Body of pancreas (tissue), 4 donors: ENCODE measurements around the gene VRK3. TPM values are rescaled to one million over a fixed set of nuclear protein-coding genes. Genes with fewer than 3 reads are reported as not detected.

Source experiments
- ATAC-seq: fragments of 150-250 bp; one replicate; pipeline ENCODE4 v1.9.1; 2016
- DNase-seq, 4 donors: peaks; one replicate each; pipeline ENCODE4 v3.0.0-alpha.2; 2019
- H3K27ac ChIP-seq, 4 donors: fragments of 200-600 bp; sonication (generic); 1 replicate in 3 of 4; 2 replicates in 1 of 4; pipeline versions ENCODE4 v1.5.1 to v1.6.1; 2016 to 2019; ENCODE audit warnings: mild to moderate bottlenecking in 1 of 4, mixed read lengths in 1 of 4, moderate library complexity in 1 of 4
- H3K27me3 ChIP-seq, 2 donors: fragments of 200-600 bp; sonication (generic); one replicate each; pipeline ENCODE4 v1.6.0; 2016; ENCODE audit warnings: mild to moderate bottlenecking in 1 of 2
- H3K36me3 ChIP-seq, 2 donors: fragments of 200-600 bp; sonication (generic); replicated peaks in 1 of 2; 2 replicates each; pipeline ENCODE4 v1.5.1; 2016; ENCODE audit warnings: low read depth in 2 of 2; ENCODE audit not compliant: insufficient read depth in 1 of 2
- H3K4me1 ChIP-seq: fragments of 200-600 bp; sonication (generic); one replicate; pipeline ENCODE4 v1.6.0; 2016
- H3K4me3 ChIP-seq, 2 donors: fragments of 200-600 bp; sonication (generic); 1 replicate in 1 of 2; 2 replicates in 1 of 2; pipeline ENCODE4 v1.5.1; 2016 to 2019
- H3K9me3 ChIP-seq, 3 donors: fragments of 200-600 bp; sonication (generic); 1 replicate in 2 of 3; 2 replicates in 1 of 3; pipeline ENCODE4 v1.5.1; 2016
- POLR2A ChIP-seq, 3 donors: fragments of 450-650 bp; IDR thresholded peaks; one replicate each; pipeline ENCODE4 v1.6.1; 2016; ENCODE audit warnings: antibody characterized with exemption in 3 of 3, mild to moderate bottlenecking in 2 of 3
- WGBS, 2 donors: methylation state at CpG; one replicate each; pipeline ENCODE4 v1.1.5; 2017; 5-methylcytosine and 5-hydroxymethylcytosine counted together
- intact Hi-C: fragments of 100-400 bp; cut with DNase I; formaldehyde crosslinking; loops from one replicate; pipeline ENCODE4 v1.15.1; 2023
- total RNA-seq, 2 donors: library from RNA; depleted of rRNA; stranded (reverse); fragments of >200 nt; gene quantifications; one replicate each; pipeline ENCODE4 v1.1.0, GENCODE V29; 2016
- TF ChIP-seq, protein P1 (sequence below), 7 experiments: fragments of 450-650 bp in 4 of 7; fragments of 200-600 bp in 3 of 7; sonication (generic) in 3 of 7; IDR thresholded peaks; one replicate each; pipeline ENCODE4 v1.5.1; 2016 to 2019; ENCODE audit warnings: antibody characterized with exemption in 7 of 7

The VRK3 gene
- total RNA-seq, 2 donors from 2014 or later, result 32.7 to 33.3 TPM

DNA sequence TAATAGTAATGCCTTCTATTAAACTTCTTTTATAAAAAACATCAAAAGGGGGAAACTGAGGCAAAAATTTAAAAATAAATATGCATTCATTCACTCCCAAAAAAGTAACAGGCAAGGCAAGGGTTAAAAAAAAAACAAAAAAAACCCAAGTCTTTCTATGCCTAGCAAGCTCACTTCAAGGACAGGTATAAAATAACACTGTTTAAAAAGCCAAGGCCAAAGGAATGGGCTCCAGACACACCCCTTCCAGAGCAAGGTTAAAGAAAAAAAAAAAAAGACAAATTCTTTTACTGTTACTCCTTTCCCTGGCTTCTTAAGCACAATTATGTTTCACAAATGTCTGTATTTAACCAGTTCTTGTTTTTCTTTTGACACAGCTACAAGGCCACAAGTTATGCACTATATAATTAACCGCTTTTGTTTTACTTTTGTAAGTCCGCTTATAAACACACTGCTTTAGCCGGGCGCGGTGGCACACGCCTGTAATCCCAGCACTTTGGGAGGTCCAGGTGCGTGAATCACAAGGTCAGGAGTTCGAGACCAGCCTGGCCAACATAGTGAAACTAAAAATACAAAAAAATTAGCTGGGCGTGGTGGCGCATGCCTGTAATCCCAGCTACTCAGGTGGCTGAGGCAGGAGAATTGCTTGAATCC is 67.8 kb downstream of the VRK3 start:
- H3K4me1 ChIP-seq, result peaks cover 62% of the 10 kb centered on the region
- no peak for TF ChIP-seq POLR2A (IDR thresholded peaks at IDR 0.05)
- TF ChIP-seq, protein P1, sequence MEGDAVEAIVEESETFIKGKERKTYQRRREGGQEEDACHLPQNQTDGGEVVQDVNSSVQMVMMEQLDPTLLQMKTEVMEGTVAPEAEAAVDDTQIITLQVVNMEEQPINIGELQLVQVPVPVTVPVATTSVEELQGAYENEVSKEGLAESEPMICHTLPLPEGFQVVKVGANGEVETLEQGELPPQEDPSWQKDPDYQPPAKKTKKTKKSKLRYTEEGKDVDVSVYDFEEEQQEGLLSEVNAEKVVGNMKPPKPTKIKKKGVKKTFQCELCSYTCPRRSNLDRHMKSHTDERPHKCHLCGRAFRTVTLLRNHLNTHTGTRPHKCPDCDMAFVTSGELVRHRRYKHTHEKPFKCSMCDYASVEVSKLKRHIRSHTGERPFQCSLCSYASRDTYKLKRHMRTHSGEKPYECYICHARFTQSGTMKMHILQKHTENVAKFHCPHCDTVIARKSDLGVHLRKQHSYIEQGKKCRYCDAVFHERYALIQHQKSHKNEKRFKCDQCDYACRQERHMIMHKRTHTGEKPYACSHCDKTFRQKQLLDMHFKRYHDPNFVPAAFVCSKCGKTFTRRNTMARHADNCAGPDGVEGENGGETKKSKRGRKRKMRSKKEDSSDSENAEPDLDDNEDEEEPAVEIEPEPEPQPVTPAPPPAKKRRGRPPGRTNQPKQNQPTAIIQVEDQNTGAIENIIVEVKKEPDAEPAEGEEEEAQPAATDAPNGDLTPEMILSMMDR (IDR thresholded peaks at IDR 0.05), result no peak

DNA sequence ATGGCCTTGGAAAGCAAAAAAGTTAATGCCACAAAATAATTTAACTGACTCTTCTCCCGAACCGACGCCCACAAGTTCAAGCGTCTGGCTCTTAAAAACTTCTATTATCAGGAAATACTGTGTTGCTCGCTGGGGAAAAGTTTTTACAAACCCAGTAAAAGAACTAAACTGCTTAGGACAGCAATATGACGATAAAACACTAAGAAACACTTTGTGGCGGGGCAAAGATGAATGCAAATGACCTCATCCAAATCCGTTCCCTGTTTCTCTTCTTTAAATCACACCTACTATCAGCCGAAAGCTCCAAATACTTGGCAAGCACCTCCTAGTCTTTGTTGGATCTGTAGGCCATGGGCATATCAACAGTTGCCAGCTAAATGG is 69.1 kb downstream of the VRK3 start:
- intact Hi-C loops, result no loop called here
- H3K4me1 ChIP-seq, result peaks cover 75% of the 10 kb centered on the region
- peak overlapping the region in 3 of 4 donors; percentile 75 to 90 (median 80) for H3K27ac ChIP-seq
- H3K36me3 ChIP-seq, result no peaks in the 10 kb centered on the region
- H3K9me3 ChIP-seq, result no peaks in the 10 kb centered on the region
- H3K4me3 ChIP-seq, result no peak overlapping the region
- 25 to 37% methylated on average over 9 of the region's 9 CpGs for WGBS, 2 donors
- no peaks in the 10 kb centered on the region for H3K27me3 ChIP-seq
- ATAC-seq (no peak), DNase-seq (peak in 1 of 4 donors; percentile 27)
- TF ChIP-seq POLR2A (IDR thresholded peaks at IDR 0.05), result no peak
- TF ChIP-seq, protein P1 (IDR thresholded peaks at IDR 0.05), result no peak

More for the DNA sequence above, 67.8 kb downstream of the VRK3 start:
- Histone ChIP-seq H3K9me3 (no peaks in the 10 kb centered on the region), H3K27ac (peak overlapping the region in 3 of 4 donors; percentile 75 to 90 (median 80)), H3K36me3 (no peaks in the 10 kb centered on the region), H3K27me3 (no peaks in the 10 kb centered on the region), H3K4me3 (no peak overlapping the region)
- DNase-seq (peak in 2 of 4 donors; percentile 46 to 62), ATAC-seq (peak; percentile 64)
- intact Hi-C loops, result no loop called here
- WGBS, 2 donors, result 22 to 40% methylated on average over 10 of the region's 10 CpGs

DNA sequence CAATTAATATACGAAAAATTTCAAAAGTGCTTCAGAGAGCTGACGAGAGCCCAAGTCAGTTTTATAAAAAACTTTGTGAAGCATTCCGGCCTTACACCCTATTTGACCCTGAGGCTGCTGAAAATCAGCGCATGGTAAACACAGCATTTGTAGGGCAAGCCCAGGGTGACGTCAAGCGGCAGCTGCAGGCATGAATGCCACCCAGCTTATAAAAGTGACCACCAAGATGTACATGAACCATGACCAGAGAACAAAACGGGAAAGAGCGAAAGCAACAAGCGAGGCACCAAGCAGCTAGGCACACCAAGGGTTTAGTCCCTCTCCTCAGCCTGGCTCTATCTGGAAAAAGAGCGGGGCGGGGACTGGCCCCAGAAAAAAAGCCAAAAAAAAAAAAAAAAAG is 70.2 kb downstream of the VRK3 start:
- TF ChIP-seq POLR2A (IDR thresholded peaks at IDR 0.05), result peak in 2 of 3 donors; percentile 56 to 65
- TF ChIP-seq, protein P1 (IDR thresholded peaks at IDR 0.05), result no peak
- Histone ChIP-seq H3K27ac (peak overlapping the region in 3 of 4 donors; percentile 75 to 90 (median 80)), H3K9me3 (no peaks in the 10 kb centered on the region), H3K4me1 (peaks cover 85% of the 10 kb centered on the region), H3K4me3 (no peak overlapping the region), H3K27me3 (no peaks in the 10 kb centered on the region), H3K36me3 (no peaks in the 10 kb centered on the region)
- 32 to 39% methylated on average over 11 of the region's 11 CpGs for WGBS, 2 donors
- intact Hi-C loops, result no loop called here
- peak; percentile 69 for ATAC-seq
- peak; percentile 58 to 90 (median 78) for DNase-seq

DNA sequence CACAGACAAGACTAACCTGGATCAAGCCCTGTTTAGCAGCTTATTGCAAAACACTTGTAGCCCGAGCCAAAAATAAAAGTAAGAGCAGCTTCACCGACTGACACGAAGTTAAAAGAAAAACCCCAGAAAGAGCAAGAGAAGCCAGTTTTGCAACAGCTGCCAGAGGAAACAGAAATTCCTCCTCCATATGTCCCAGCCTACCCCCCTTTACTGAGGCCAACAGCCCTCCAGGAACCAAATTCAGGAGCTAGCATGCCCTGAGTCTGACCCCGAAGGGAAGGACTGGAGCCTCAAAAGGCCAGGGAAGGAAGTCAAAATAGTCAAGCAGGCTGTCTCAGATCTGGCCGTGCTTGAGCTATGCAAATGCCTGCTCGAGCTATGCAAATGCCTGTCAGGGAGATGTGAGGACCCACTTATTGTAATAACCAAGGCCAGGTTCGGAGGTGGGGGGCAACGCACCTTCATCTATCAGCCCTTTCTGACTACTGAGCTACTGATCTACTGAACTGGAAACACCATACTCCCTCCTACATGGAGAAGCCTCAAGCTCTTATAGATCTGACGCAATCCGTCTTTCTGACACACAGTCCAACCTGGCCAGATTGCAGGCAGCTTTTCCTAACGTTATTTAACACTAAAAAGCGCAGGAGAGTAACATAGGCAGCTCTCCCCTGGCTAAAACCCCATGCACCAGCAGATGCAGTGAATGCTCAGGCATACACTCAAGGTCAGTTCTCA is 70.9 kb downstream of the VRK3 start:
- no peak overlapping the region for H3K4me3 ChIP-seq
- no peaks in the 10 kb centered on the region for H3K36me3 ChIP-seq
- no peaks in the 10 kb centered on the region for H3K27me3 ChIP-seq
- WGBS, 2 donors, result 6 to 18% methylated on average over 8 to 12 of the region's 12 CpGs
- no peak for ATAC-seq
- peak in 2 of 4 donors; percentile 21 to 35 for DNase-seq
- intact Hi-C loops, result no loop called here
- peak overlapping the region; percentile 26 to 90 (median 78) for H3K27ac ChIP-seq
- peaks cover 92% of the 10 kb centered on the region for H3K4me1 ChIP-seq
- TF ChIP-seq, protein P1 (IDR thresholded peaks at IDR 0.05), result no peak
- no peak for TF ChIP-seq POLR2A (IDR thresholded peaks at IDR 0.05)
- H3K9me3 ChIP-seq, result no peaks in the 10 kb centered on the region
